Esophagus muscularis mucosa (tissue), 4 donors: ENCODE measurements around the gene MLLT3.

Source experiments
- EP300 ChIP-seq: sonication (generic); formaldehyde crosslinking; IDR thresholded peaks from one replicate; pipeline ENCODE4 v1.6.1; 2017; ENCODE audit warnings: antibody characterized with exemption
- POLR2A ChIP-seq: fragments of 450-650 bp; IDR thresholded peaks from one replicate; pipeline ENCODE4 v1.6.1; 2017; ENCODE audit warnings: antibody characterized with exemption, moderate library complexity, mild to moderate bottlenecking, low read depth
- TF ChIP-seq, protein P1 (sequence below), 3 experiments: fragments of 200-600 bp in 2 of 3; fragments of 450-650 bp in 1 of 3; sonication (generic) in 2 of 3; IDR thresholded peaks; one replicate each; pipeline ENCODE4 v1.5.1; 2017 to 2019; ENCODE audit warnings: antibody characterized with exemption in 3 of 3, mild to moderate bottlenecking in 2 of 3, moderate library complexity in 1 of 3

DNA sequence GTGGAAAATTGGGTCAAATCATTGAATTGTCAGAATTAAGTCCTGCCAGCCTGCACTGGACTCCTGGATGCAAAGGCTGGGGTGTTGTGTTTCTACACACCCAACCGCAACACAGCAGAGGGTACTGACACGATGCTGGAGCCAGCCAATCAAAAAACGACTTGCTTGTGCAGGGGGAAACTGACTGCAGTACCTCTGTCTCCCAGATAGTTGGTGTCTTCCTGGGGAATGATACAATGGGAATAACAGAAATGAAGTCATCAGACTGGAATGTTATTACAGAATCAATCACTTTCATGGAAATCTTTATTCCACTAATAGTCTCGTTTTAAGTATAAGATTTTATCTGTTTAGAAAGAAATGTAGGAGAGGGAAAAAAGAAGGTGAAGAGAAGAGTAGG is 330.3 kb downstream of the MLLT3 start:
- TF ChIP-seq, protein P1, sequence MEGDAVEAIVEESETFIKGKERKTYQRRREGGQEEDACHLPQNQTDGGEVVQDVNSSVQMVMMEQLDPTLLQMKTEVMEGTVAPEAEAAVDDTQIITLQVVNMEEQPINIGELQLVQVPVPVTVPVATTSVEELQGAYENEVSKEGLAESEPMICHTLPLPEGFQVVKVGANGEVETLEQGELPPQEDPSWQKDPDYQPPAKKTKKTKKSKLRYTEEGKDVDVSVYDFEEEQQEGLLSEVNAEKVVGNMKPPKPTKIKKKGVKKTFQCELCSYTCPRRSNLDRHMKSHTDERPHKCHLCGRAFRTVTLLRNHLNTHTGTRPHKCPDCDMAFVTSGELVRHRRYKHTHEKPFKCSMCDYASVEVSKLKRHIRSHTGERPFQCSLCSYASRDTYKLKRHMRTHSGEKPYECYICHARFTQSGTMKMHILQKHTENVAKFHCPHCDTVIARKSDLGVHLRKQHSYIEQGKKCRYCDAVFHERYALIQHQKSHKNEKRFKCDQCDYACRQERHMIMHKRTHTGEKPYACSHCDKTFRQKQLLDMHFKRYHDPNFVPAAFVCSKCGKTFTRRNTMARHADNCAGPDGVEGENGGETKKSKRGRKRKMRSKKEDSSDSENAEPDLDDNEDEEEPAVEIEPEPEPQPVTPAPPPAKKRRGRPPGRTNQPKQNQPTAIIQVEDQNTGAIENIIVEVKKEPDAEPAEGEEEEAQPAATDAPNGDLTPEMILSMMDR (IDR thresholded peaks at IDR 0.05): peak in 2 of 3 experiments; percentile 6 to 21
- TF ChIP-seq EP300 (no peak), POLR2A (no peak)
